Measurements from ENCODE around the gene PSMD6.

PSMD6 gene

DNA sequence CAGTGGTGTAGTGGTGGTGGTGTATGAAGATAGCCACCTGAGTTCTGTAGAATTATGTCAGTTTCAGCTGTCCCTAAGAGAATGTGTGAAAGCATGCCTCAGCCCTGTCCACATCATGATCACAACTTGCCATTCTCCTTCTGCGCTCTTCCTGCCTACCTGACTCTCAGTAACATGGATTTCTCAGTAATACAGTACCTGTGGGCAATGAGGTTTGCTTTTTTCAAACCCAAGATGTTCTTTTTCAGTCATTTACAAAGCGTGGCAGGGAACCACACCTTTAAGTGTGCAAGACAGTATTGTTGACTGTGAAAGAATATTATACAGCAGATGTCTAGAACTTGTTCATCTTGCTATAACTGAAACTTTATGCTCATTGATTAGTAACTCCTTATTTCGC is 38.9 kb downstream of the PSMD6 start:
- Histone ChIP-seq H3K36me3 (ENCODE audit: insufficient read depth, low read length) (peaks cover 92% of the 10 kb centered on the region), H3K9ac (ENCODE audit: low read depth, low read length, poor library complexity, severe bottlenecking) (no peak overlapping the region), H3F3A (ENCODE audit: low read depth) (no peaks in the 10 kb centered on the region), H3K9me2 (replicated peaks; ENCODE audit: low read depth, low read length) (no peaks in the 10 kb centered on the region), H3K4me2 (ENCODE audit: low read depth, low read length, poor library complexity, severe bottlenecking) (no peak overlapping the region), H3K4me1 (ENCODE audit: insufficient read depth, low read length, poor library complexity, severe bottlenecking) (peaks cover 7% of the 10 kb centered on the region), H4K20me1 (ENCODE audit: insufficient read depth, low read length, poor library complexity, severe bottlenecking) (peaks cover 52% of the 10 kb centered on the region), H2AFZ (ENCODE audit: low read length) (no peak overlapping the region), H3K27me3 (ENCODE audit: insufficient read depth, low read length, poor library complexity, severe bottlenecking) (no peaks in the 10 kb centered on the region), H3K9me3 (ENCODE audit: insufficient read depth, low read depth, low read length) (no peaks in the 10 kb centered on the region), H3K4me3 (ENCODE audit: low read length, poor library complexity, severe bottlenecking) (no peak overlapping the region), H3K79me2 (ENCODE audit: insufficient read depth, low read length) (peaks cover 16% of the 10 kb centered on the region; the same call in 1 of the 2 replicates)
- no peak for TF ChIP-seq EZH2phosphoT487 (IDR thresholded peaks at IDR 0.05; ENCODE audit: borderline replicate concordance)
- TF ChIP-seq, protein P1, sequence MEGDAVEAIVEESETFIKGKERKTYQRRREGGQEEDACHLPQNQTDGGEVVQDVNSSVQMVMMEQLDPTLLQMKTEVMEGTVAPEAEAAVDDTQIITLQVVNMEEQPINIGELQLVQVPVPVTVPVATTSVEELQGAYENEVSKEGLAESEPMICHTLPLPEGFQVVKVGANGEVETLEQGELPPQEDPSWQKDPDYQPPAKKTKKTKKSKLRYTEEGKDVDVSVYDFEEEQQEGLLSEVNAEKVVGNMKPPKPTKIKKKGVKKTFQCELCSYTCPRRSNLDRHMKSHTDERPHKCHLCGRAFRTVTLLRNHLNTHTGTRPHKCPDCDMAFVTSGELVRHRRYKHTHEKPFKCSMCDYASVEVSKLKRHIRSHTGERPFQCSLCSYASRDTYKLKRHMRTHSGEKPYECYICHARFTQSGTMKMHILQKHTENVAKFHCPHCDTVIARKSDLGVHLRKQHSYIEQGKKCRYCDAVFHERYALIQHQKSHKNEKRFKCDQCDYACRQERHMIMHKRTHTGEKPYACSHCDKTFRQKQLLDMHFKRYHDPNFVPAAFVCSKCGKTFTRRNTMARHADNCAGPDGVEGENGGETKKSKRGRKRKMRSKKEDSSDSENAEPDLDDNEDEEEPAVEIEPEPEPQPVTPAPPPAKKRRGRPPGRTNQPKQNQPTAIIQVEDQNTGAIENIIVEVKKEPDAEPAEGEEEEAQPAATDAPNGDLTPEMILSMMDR (conservative IDR thresholded peaks at IDR 0.05; ENCODE audit: low read length) = no peak

DNA sequence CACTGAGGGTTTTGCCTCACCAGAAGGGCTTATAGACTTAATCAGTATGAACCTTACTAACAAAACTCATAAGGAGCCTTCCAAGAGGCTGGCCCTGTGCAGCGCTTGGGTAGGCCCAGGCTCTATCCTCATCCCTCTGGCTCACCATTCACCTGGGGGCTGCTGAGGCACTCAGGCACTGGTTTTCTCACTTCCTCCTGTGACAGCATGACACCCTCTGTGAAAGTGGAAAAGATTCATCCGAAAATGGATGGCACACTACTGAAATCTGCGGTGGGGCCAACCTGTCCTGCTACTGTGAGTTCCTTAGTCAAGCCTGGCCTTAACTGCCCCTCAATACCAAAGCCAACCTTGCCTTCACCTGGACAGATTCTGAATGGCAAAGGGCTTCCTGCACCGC is 41.3 kb downstream of the PSMD6 start:
- peaks cover 72% of the 10 kb centered on the region for H4K20me1 ChIP-seq (ENCODE audit: insufficient read depth, low read length, poor library complexity, severe bottlenecking)
- H3K36me3 ChIP-seq (ENCODE audit: insufficient read depth, low read length) = peaks cover 68% of the 10 kb centered on the region
- no peak overlapping the region for H3K4me3 ChIP-seq (ENCODE audit: low read length, poor library complexity, severe bottlenecking)
- H3K79me2 ChIP-seq (ENCODE audit: insufficient read depth, low read length) = peaks cover 34% of the 10 kb centered on the region
- no peak overlapping the region for H3K4me2 ChIP-seq (ENCODE audit: low read depth, low read length, poor library complexity, severe bottlenecking)
- no peaks in the 10 kb centered on the region for H3K9me2 ChIP-seq (replicated peaks; ENCODE audit: low read depth, low read length)
- H2AFZ ChIP-seq (ENCODE audit: low read length) = no peak overlapping the region
- H3K9ac ChIP-seq (ENCODE audit: low read depth, low read length, poor library complexity, severe bottlenecking) = no peak overlapping the region
- no peaks in the 10 kb centered on the region for H3K27me3 ChIP-seq (ENCODE audit: insufficient read depth, low read length, poor library complexity, severe bottlenecking)
- no peaks in the 10 kb centered on the region for H3F3A ChIP-seq (ENCODE audit: low read depth)
- TF ChIP-seq, protein P1 (conservative IDR thresholded peaks at IDR 0.05; ENCODE audit: low read length) = no peak
- TF ChIP-seq EZH2phosphoT487 (IDR thresholded peaks at IDR 0.05; ENCODE audit: borderline replicate concordance) = no peak
- H3K9me3 ChIP-seq (ENCODE audit: insufficient read depth, low read depth, low read length) = no peaks in the 10 kb centered on the region
- H3K4me1 ChIP-seq (ENCODE audit: insufficient read depth, low read length, poor library complexity, severe bottlenecking) = peaks cover 22% of the 10 kb centered on the region

- Histone ChIP-seq H3K79me2 (ENCODE audit: insufficient read depth, low read length) (peaks cover 44% of the 10 kb centered on the region), H3K9me2 (replicated peaks; ENCODE audit: low read depth, low read length) (no peaks in the 10 kb centered on the region), H3K9me3 (ENCODE audit: insufficient read depth, low read depth, low read length) (no peaks in the 10 kb centered on the region), H4K20me1 (ENCODE audit: insufficient read depth, low read length, poor library complexity, severe bottlenecking) (peaks cover 74% of the 10 kb centered on the region), H3K27me3 (ENCODE audit: insufficient read depth, low read length, poor library complexity, severe bottlenecking) (no peaks in the 10 kb centered on the region), H3K4me1 (ENCODE audit: insufficient read depth, low read length, poor library complexity, severe bottlenecking) (peaks cover 22% of the 10 kb centered on the region), H3K36me3 (ENCODE audit: insufficient read depth, low read length) (peaks cover 57% of the 10 kb centered on the region), H2AFZ (ENCODE audit: low read length) (no peak overlapping the region), H3F3A (ENCODE audit: low read depth) (no peaks in the 10 kb centered on the region), H3K4me3 (ENCODE audit: low read length, poor library complexity, severe bottlenecking) (no peak overlapping the region), H3K9ac (ENCODE audit: low read depth, low read length, poor library complexity, severe bottlenecking) (no peak overlapping the region), H3K4me2 (ENCODE audit: low read depth, low read length, poor library complexity, severe bottlenecking) (no peak overlapping the region)
- TF ChIP-seq EZH2phosphoT487 (IDR thresholded peaks at IDR 0.05; ENCODE audit: borderline replicate concordance) = no peak
- TF ChIP-seq, protein P1 (conservative IDR thresholded peaks at IDR 0.05; ENCODE audit: low read length) = no peak
Observed at GRCh38 chr3:63980830-63981498, 42.3 kb downstream of the PSMD6 start.
